NCI-H1092 treated with DMSO at 0.1 percent for 48 hours (cell line): ENCODE measurements around the gene SYN1.
A peak's percentile ranks its signal among the peaks of the same experiment; 100 is the strongest.
"Not testable (repeated sequence)": the region's sequence is repeated elsewhere in the genome, so short reads cannot be mapped to it uniquely, and the experiment has no call there.

ENCODE experiments used
- DNase-seq: peaks from one replicate; lab custom pipeline; 2025; lab: John Stamatoyannopoulos, UW

Gene SYN1

DNA sequence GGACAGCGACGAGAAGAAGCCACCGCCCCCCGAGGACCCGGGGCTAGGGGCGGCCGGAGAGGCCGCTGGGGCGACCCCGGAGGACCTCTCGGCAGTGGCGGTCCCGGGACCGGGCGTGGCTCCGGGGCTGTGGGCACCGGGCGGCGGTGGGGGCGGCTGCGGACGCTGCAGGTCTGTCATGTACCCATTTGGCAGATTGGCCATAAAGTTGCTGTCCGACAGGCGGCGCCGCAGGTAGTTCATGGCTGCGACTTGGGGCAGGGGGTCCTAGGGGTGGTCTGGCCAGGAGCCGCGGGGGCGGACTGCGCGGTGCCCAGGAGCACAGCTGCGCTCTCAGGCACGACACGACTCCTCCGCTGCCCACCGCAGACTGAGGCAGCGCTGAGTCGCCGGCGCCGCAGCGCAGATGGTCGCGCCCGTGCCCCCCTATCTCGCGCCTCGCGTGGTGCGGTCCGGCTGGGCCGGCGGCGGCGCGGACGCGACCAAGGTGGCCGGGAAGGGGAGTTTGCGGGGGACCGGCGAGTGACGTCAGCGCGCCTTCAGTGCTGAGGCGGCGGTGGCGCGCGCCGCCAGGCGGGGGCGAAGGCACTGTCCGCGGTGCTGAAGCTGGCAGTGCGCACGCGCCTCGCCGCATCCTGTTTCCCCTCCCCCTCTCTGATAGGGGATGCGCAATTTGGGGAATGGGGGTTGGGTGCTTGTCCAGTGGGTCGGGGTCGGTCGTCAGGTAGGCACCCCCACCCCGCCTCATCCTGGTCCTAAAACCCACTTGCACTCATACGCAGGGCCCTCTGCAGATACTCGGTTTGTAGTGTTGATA lies at the start of gene SYN1:
TSS of gene SYN1 (minus strand) at position 372 of the 817 bp plus-strand sequence. CDS start at position 243, 129 bp downstream.
- peak; percentile 90 for DNase-seq

DNA sequence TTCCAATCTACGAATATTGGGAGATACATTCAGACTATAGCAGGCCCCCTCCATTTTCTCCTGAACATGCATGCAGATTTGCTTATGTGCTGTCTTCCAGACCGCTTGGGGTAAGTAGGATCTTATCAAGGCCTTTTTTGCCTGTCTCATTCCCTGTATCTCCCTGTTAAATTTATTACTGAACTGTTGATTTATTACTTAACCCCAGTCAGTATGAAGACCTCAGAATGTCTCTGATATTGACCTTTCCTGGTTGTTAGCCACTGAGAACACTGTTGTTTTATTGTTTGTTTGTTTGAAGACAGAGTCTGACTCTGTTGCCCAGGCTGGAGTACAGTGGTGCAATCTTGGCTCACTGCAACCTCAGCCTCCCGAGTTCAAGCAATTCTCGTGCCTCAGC lies 46.1 kb upstream of the SYN1 start:
- not testable (repeated sequence) for DNase-seq

DNA sequence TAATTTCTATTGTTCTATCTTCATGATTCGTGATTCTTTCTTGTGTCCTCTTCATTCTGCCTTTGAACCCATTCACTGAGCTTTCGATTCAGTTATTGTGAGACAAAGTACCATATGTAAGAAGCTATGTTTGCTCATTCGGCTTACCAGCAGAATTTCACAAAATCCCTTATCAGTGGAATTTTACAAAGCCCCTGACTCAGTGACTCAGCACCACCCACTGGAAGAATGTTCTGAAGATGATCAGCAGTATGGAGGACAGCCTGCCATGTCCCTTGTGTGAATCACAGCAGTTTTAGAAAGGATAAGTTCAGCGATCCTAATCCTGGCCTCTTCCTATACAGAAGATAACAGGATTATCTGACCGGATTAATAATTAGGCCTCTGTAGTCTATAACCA lies 45.1 kb upstream of the SYN1 start:
- DNase-seq = no peak

DNA sequence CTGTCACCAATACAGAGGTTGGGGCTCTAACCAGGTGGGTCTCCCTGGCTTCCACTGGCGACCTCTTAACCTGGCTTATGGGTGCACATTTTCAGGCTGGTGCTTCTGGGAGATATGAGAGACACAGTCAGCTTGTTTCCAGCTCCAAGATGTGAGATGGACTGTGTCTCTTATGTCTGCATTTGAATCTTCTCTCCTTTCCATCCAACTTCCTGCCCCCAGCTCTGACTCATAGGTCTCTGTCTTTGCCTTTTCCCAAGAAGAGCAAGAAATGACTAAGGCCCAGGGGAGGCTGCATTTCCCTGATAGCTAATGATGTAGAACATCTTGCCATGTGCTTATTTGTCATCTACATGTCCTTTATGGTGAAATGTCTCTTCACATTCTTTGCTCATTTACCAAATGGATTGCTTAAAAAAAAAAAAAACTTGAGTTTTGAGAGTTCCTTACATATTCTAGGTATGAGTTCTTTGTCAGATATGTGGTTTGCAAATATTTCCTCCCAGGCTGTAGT lies 42.5 kb upstream of the SYN1 start:
- no peak for DNase-seq

DNA sequence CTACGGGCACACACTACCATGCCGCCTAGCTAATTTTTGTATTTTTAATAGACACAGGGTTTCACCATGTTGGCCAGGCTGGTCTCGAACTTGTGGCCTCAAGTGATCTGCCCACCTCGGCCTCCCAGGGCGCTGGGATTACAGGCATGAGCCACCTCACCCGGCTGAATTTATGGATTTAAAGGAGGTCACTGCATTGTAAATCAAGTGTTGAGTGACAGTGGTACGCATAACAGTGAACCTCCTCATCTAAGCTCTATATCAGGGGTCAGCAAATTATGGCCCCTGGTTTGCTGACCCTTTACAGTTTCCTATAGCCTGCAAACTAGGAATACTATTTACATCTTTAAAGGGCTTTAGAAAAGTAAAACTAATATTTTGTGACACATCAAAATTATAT lies 41.9 kb upstream of the SYN1 start:
- DNase-seq = no peak

DNA sequence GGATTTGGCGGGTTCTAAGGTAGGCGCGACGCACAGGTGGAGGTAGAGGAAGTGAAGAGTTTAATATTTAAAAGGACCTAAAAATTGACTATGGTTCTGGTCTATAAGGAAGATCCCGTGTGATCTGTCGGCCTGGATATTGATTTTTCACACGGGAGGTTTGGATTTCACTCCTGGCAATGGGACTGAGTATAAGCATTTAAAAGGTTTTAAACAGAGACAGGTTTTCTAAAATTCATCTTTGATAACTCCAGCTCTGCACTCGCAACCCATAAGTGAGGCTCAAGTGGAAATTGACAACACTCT lies 39.7 kb upstream of the SYN1 start:
- DNase-seq = no peak

DNA sequence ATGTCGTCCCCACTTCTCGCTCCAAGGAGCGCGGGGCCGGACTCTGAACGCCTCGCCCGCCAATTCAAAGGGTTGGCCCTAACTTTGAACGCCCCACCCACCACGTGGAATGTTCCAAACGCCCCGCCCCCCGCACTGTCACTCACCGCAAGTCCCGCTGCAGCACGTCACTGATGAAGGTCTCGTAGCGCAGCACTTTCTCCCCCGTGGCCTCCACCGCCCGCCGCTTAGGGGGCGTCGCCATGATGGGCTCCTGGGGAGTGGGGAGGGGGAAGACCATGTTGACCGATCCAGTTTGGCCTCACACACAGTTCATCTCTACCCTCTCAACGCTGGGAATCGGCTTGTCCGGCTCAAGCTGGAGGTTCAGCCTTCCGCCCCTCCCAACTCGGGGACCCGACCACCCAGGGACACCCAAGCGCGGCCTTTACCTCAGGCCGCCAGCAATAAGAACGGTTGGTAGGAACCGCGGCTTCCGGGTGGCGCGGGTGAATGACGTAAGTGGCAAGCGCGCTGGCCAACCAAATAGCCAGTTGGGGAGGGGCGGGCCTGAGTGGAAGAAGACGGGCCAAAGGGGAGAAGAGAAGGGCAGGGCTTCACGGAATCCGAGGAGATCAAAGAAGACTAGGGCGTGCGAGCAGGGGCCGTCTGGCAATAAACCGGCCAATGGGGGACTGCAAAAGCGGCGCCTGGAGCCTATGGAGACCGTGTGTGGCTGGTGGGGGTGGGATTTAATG lies 39.2 kb upstream of the SYN1 start, which contains the start of gene UXT:
TSS of gene UXT (minus strand) at position 497 of the 737 bp plus-strand sequence. CDS start at position 244, 253 bp downstream.
- DNase-seq = peak; percentile 95

DNA sequence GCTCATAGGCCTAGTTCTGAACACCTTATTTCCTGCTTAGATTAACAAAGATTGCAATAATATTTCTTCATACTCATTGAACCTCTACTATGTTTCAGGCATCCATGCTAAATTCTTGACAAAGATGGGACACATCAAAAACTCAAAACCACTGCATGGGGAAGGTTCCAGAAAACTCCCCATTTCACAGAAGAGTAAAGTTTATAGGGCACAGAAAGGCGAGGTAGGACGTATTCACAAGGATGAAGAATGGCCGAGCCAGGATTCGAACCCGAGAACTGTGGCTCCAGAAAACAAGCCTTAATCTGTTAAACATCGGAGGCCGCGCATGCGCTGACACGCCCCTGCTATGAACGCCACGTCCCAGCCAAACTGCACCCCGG lies 38.6 kb upstream of the SYN1 start:
- no peak for DNase-seq

DNA sequence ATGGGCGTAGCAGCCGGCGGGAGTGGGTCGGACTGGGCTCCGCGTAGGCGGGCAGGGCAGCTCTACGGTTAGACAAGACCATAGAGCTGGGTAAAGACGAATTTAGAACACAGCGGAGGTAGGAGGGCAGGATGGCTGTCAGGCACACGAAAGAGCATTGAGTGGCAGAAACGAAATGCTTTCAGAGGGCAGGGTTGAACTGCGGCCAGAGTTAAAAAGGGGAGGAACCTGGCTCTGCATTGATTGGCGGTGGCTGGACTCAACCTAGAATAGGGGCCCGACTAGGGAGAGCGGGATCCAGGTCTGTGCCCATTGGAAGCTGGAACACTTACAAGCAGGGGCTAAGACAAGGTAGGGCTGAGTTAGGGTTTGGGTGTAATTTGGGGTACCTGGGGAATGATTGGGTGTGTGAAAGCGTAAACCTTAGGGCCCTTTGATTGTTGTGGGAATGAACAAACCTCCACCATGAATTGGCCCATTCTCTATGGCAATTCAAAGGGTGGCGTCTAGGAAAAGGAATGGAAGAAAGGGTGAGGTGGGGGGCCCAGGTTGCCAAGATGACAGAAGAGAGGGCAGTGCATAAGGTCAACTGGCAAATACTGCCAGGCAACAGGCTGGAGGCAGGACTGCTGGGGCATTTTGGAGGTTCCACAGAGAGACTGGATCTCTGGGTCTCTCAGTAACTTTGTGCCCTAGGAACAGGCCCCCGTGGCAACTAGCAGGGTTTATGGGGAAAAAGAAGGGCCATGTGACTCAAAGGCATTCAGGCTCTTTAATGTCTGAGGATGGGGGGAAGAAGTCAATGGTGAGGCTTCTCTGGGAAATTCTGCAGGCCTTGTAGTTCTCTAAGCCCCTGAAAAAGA lies 31.6 kb upstream of the SYN1 start:
- no peak for DNase-seq

DNA sequence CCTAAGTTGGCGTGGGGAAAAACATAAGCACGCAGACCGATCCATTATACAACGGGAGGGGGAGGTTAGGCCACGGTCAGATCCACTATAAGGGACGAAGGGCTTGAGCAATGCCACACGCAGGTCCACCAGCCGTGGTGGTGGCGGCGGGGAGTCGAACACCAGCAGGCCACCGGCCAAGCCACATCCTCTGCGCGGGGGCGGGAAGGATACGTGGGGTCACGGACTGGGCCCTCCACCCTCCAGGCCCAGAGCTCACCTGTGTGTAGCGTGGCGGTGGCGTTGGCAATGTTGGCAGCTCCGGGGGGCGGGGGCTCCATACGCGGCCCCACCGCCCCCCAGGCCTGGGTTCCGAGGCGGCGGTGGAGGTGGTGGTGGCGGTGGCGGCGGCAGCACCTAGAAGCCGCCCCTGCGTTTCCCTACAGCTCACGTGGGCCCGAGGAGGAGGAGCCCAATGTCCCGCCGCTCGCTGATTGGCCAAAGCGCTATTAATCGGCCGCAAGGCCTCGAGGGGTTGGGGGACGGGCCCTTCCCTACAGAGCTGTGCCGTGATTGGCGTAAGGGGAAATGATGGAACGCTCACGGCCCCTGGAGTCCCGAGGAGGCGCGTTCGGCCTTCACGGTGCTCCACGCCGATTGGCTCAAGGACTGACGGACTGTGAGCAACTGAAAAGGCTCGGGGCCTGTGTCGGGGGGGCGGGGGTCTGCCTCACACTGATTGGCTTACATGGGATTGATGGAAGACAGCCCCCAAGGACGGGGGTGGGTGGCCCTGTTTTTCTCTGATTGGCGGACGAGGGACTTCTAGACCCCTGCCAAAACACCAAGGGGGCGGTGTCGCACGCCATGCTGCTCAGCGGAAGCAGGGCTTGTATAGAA lies 30.7 kb upstream of the SYN1 start, which contains the start of gene ELK1:
TSS of gene ELK1 (minus strand) at position 400 of the 879 bp plus-strand sequence. CDS start 9,122 bp downstream, outside the sequence.
- peak; percentile 98 for DNase-seq

DNA sequence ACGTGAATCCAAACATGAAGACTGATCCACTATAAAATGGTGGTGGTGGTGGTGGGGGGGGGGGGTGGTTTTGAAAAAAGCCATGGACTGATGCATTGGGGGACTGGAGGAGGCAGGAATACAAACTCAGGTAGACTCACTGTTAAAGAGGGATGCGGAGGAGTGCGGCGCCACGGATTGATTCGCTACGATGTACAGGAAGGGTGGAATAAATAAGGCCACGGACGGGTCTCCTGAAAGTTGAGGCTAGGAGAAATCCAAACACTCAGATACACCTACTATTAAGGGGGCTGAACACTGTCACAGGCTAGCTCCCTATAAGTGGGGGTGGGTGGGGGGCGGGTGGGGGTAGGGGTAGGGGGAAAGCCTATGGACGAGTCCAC lies 30.1 kb upstream of the SYN1 start:
- peak; percentile 43 for DNase-seq

DNA sequence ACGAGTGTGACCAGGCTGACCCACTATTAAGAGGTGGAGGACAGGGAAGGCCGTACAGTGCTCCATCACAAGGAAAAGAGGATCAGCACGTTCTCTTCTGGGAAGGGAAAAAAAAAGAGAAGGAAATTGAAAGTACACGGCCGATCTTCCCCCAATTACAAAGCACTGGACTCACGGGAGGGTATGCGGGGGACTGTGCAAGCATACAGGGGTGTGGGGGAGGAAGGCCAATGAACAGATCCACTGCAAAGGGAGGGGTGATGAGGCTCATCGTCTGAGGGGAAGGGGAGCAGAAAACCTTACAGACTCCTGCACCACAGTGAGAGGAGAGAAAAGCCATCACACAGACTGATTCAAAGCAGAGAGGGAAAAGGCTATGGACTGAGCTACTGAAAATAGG lies 29.6 kb upstream of the SYN1 start:
- no peak for DNase-seq

DNA sequence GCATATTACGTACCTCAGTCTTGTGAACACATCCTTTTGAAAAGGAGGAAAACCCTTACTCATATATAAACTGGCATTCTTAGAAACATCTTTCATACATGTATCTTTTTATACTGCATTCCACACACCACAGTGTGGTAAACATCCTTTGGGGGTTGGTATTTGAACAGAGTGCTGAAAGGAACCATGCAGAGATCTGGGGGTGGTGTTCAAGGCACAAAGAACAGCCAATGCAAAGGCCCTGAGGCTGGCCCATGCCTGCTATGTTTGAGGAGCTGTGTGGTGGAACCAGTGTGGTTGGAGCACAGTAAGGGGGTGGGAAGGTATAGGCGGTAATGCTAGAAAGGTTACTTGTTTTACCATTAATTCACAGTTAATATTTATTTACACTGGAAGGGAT lies 28.7 kb upstream of the SYN1 start:
- DNase-seq = no peak

DNA sequence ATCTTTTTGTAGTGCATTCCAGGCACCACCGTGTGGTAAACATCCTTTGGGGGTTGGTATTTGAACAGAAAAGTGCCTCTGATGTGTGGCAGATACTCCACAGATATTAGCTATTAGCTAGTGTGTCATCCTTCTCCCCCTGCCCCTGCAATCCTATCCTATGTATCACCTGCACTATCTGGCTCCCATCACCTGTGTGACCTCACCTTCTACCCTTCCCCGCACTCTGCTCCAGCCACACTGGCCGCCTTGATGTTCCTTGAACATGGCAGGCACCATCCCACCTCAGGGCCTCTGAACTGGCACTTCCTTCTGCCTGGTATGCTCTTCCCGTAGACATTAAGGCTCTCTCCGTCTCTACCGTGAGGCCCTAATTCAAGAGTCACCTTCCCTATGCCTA lies 27.0 kb upstream of the SYN1 start:
- DNase-seq = no peak

DNA sequence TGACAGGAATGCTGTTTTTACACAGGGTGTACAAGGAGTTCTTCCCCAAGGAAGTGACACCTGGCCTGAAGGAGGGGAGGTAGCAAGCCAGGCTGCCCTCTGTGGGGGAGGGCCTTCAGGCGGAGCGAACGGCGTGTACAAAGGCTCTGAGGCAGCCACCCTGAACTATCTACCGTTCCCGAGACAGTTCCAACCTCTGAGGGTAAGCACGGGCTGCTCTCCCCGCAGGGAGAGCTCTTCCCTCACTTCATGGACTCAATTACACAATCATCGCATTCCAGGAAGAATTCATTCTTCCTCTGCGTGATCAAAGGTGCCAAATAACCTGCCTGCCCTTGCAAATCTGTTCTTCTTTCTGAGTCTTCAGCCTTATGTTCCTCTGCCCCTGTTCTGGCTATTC lies 25.9 kb upstream of the SYN1 start:
- DNase-seq = no peak

DNA sequence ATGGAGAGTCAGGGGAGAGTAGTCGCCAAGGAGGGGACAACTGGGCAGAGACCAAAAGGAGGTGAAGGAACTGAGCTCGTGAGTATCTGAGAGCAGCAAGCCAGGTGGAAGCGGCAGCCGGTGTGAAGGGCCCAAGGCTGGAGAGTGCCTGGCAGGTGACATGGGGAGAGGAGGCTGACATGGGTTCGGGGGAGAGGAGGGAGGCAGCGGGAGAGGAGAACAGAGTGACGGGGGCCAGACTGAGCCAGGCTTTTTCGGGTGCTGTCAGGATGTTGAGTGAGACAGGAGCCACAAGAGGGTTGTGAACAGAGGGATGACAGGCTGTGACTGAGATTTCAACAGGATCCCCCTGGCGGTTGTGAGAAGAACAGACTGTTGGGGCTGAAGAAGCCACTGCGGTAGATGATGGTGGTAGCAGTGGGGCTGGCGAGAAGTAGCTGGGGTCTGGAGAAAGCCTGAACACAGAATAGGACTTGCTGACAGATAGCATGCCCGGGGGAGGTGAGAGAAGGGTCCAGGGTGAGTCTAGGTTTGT lies 25.0 kb upstream of the SYN1 start:
- DNase-seq = no peak

DNA sequence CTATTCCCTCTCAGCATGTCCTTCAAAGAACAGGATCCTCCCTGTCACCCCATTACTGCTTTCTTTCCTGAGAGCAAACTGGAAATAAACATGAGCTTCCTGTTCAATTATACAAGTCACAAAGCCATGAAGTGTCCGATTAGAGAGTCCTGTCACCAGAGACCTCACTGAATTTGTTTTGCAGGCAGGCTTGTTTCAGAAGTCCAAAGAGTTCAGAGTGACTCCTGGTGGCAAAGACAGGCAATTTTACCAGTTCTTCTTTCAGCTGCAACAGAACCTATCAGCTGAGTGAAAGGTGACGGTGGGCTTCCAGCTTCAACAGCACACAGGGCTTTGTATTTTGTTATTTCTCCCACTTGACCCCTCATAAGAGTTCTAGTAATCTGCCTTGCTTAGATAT lies 24.3 kb upstream of the SYN1 start:
- no peak for DNase-seq

DNA sequence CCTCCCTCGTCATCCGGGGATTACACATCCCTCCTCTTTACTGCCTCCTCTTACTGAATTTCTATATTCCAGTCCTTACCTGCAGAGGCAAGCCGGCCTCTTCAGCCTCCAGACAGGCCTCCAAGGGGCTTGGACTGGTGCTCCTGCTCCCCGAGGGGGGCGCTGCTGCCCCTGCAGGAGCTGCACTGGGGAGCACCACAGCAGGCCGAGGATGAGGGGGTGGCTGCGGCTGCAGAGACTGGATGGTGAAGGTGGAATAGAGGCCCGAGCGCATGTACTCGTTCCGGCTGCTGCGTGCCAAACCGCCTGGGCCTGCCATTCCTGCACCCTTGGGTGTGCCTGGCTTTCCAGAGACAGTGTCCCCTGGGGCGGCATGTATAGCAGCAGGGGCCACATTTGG lies 19.2 kb upstream of the SYN1 start:
- no peak for DNase-seq

DNA sequence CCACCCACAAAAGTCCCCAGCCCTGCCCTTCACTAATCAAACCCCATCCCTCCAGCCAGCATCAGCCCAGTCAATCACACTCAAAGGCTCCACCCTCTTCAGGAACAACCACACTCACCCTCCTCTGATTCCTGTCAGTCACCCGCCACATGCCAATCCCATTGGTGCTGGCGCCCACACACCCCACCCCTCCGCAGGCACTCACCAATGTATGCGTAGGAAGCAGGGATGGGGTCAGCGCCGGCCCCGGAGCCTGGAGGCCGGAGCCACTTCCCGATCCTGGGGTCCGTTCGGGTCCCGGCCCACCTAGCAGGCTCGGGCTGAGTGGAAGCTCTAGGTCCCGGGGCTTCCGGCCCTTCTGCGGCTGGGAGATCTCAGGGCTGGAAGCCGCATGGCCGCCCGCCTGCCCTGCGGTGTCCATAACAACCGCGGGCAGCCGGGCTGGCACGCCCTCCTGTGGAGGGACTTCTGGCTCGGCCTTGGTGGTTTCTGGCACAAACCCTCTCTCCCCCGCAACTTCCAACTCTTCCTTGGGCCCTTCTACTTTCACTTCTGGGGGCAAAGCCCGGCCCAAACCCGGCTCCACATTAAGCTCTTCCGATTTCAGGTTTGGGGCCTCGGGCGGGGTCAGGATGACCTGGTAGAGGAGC lies 18.0 kb upstream of the SYN1 start:
- DNase-seq = no peak

DNA sequence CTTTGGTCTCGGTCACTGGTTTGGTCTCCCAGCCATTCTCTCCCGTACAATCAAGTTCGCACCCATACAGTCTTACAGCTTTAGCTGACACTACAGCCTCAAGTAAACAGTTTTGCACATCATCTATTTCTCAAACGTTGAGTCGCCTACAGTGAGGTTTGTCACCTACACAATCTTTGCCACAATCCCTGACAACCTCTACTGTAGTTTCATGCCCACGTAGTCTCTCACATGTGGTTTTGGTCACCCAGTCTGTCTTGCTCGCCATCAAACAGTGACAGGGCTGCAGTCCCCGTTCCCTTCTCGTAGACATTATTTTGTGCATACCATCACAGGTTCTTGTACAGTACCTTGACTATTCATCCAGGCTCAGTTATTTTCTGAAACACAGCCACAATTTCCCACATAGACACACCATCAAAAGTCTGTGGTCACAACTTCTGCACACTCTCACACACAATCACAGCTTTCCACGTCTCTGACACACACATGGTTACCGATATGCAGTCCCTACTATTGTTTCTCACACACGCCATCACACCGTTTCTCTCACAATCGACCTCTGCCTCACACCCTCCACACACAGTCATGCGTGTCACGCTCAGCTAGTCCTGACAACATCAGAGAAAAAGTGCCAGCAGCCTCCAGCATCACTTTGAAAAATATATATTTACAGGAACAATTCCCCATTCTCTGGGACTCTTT lies 15.4 kb upstream of the SYN1 start:
- no peak for DNase-seq
